ENCODE measurements around the gene BCR. TPM values are rescaled to one million over a fixed set of nuclear protein-coding genes. Genes with fewer than 3 reads are reported as not detected.
"Not testable (repeated sequence)": the region's sequence is repeated elsewhere in the genome, so short reads cannot be mapped to it uniquely, and the experiment has no call there.

BCR gene
- total RNA-seq, 1 donor from 2014 or later: 57.2 TPM

DNA sequence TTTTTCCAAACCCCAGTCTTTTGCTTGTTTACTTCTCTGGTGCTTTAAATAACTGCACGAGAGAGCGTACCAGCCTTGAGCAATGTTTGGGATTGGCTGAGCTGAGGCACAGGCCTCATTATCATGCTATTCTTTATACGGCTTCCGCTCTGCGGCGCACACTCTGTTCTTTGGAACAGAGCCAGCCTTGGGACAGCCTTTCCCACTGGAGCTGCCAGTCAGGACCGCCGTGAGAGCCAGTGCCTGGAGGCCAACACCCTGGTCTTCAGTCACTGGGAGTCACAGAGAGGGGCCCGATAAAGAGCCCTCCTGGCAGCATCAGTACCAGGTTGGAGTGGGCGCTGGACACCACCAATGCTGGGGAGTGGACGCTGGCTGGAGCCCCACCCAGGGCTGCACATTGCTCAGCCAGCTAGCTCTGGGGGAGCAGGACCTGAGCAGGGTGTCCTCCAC is 125.6 kb downstream of the BCR start:
- Histone ChIP-seq H3K27ac (peak overlapping the region; percentile 91), H3K36me3 (peaks cover 25% of the 10 kb centered on the region), H3K4me1 (peaks cover 23% of the 10 kb centered on the region), H3K9me3 (no peaks in the 10 kb centered on the region), H3K27me3 (ENCODE audit: low read depth) (no peaks in the 10 kb centered on the region), H3K4me3 (peak overlapping the region; percentile 32)
- DNase-seq (peak; percentile 62), ATAC-seq (peak; percentile 61 to 73)
- intact Hi-C loops (cut with DNase I): no loop called here
- TF ChIP-seq CTCF (IDR thresholded peaks at IDR 0.05): no peak

DNA sequence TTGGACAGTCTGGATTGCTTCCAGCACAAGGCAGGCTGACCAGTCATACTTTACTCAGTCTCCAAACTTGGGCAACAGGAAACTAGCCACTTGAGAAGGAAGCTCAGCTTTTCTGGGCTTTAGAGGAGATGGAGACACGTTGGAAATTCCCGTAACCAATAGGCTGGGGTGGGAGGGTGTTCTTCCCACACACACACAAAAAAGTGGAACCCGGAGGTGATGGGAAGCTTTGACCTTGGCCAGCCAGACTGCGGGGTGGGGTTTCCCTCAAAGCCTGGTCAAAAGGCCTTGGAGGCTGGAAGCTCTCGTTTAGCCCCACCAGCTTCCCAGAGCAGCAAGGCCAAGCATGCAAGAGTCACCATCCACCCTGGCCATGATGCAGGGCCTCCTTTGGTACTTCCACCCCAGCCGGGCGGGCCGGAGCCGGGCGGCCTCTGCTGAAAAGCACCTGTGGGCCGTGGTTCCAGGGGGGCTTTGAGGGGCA is 126.2 kb downstream of the BCR start:
- Histone ChIP-seq H3K9me3 (no peaks in the 10 kb centered on the region), H3K36me3 (peaks cover 20% of the 10 kb centered on the region), H3K4me3 (no peak overlapping the region), H3K27ac (peak overlapping the region; percentile 91), H3K4me1 (peaks cover 23% of the 10 kb centered on the region), H3K27me3 (ENCODE audit: low read depth) (no peaks in the 10 kb centered on the region)
- ATAC-seq: peak; percentile 8 to 32
- no peak for TF ChIP-seq CTCF (IDR thresholded peaks at IDR 0.05)
- intact Hi-C loops (cut with DNase I): no loop called here
- DNase-seq: peak; percentile 44

GRCh38 chr22:23306926-23307325 is 126.6 kb downstream of the BCR start:
- Histone ChIP-seq H3K36me3 (peaks cover 19% of the 10 kb centered on the region), H3K27ac (peak overlapping the region; percentile 91), H3K4me3 (no peak overlapping the region), H3K4me1 (peaks cover 23% of the 10 kb centered on the region), H3K9me3 (no peaks in the 10 kb centered on the region), H3K27me3 (ENCODE audit: low read depth) (no peaks in the 10 kb centered on the region)
- ATAC-seq (no peak), DNase-seq (peak; percentile 6)
- intact Hi-C loops (cut with DNase I): no loop called here
- TF ChIP-seq CTCF (IDR thresholded peaks at IDR 0.05): no peak

- H3K4me3 ChIP-seq; H3K27ac ChIP-seq; H3K9me3 ChIP-seq; intact Hi-C loops (cut with DNase I); H3K27me3 ChIP-seq (ENCODE audit: low read depth); ATAC-seq: not testable (repeated sequence)
- H3K4me1 ChIP-seq: peaks cover 23% of the 10 kb centered on the region
- H3K36me3 ChIP-seq: peaks cover 19% of the 10 kb centered on the region
- DNase-seq: peak; percentile 2
Measured at GRCh38 chr22:23307511-23307910, 127.2 kb downstream of the BCR start.

DNA sequence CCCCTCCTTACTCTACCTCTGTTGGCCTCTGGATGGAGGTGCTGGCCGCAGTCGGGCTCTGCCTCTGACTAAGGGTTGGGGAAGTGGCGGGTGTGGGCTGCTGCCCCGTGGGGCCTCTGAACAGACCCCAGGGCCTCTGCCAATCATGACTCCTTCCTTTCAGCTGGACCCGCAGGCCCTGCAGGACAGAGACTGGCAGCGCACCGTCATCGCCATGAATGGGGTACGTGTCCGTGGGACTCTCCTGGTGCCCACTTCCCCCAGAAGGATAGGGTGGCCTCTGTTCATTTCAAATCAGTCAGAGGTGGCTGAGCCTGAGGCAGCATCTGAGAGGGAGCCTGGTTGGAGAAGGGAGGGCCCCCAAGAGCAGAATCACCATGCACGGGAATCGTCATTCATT is 129.0 kb downstream of the BCR start:
- H3K27me3 ChIP-seq (ENCODE audit: low read depth); H3K27ac ChIP-seq; intact Hi-C loops (cut with DNase I); H3K9me3 ChIP-seq; ATAC-seq; H3K4me3 ChIP-seq: not testable (repeated sequence)
- H3K36me3 ChIP-seq: peaks cover 28% of the 10 kb centered on the region
- peak; percentile 19 for DNase-seq
- peaks cover 23% of the 10 kb centered on the region for H3K4me1 ChIP-seq

GRCh38 chr22:23310443-23311097 is 130.3 kb downstream of the BCR start:
- ATAC-seq; H3K9me3 ChIP-seq; H3K27ac ChIP-seq; H3K4me3 ChIP-seq; DNase-seq; H3K27me3 ChIP-seq (ENCODE audit: low read depth); intact Hi-C loops (cut with DNase I): not testable (repeated sequence)
- Histone ChIP-seq H3K36me3 (peaks cover 38% of the 10 kb centered on the region), H3K4me1 (peaks cover 12% of the 10 kb centered on the region)

DNA sequence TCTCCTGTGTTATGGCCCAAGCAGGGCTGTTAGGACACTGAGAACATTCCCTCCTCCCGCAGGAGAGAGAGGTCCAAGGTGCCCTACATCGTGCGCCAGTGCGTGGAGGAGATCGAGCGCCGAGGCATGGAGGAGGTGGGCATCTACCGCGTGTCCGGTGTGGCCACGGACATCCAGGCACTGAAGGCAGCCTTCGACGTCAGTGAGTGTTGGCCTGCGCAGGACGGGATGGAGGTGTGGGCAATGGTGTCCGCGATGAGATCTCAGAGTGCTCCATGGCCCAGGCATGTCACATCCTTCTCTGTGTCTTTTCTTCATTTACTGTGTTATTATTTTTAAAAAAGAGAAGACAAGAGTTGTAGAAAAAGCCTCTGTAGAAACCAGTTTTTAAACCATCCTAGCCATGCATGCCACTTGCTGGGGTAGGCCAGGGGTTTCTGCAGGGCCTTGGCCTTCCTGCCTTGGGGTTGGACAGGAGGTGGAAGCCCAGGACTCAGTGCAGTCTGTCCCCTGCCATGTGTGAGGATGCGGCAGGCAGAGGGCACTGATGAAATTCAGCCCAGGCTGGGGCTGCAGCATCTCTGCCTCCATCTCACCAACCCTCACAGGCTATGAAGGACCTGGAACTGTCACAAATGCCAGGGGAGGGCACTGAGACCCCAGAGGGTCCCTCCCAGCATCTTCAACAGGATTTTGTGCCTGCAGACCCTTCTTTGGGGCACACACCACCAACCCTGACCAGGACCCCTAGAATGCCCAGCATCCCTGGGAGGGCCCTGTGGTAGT is 131.5 kb downstream of the BCR start:
- H3K4me1 ChIP-seq; H3K27ac ChIP-seq; H3K4me3 ChIP-seq; H3K27me3 ChIP-seq (ENCODE audit: low read depth); H3K9me3 ChIP-seq; DNase-seq; intact Hi-C loops (cut with DNase I); ATAC-seq: not testable (repeated sequence)
- H3K36me3 ChIP-seq: peaks cover 40% of the 10 kb centered on the region
